RWPE2 (cell line): Measurements from ENCODE around the gene WWOX.

Experiments used
- ATAC-seq: fragments of 200-7000 bp; cut with Tn5 transposase; 3 replicates; pipeline ENCODE4 v1.9.1; 2021; ENCODE audit warnings: low read depth
- DNase-seq: peaks from one replicate; pipeline ENCODE4 v3.0.0-alpha.2; 2020; ENCODE audit warnings: low spot score
- H3K27ac ChIP-seq: fragments of 450-650 bp; 2 replicates; pipeline ENCODE4 v1.5.1; 2017; ENCODE audit warnings: mild to moderate bottlenecking; ENCODE audit not compliant: poor library complexity, severe bottlenecking
- H3K27me3 ChIP-seq: fragments of 250-450 bp; sonication (Bioruptor Pico); 2 replicates; pipeline ENCODE4 v1.5.1; 2021; ENCODE audit warnings: mild to moderate bottlenecking, moderate library complexity; ENCODE audit not compliant: insufficient read depth, poor library complexity, severe bottlenecking
- H3K36me3 ChIP-seq: fragments of 250-450 bp; sonication (Bioruptor Pico); 2 replicates; pipeline ENCODE4 v1.5.1; 2020; ENCODE audit warnings: low read depth, mild to moderate bottlenecking, moderate library complexity
- H3K4me1 ChIP-seq: fragments of 250-450 bp; sonication (Bioruptor Pico); 2 replicates; pipeline ENCODE4 v1.5.1; 2021; ENCODE audit warnings: mild to moderate bottlenecking, moderate library complexity; ENCODE audit not compliant: insufficient read depth, poor library complexity, severe bottlenecking
- H3K4me3 ChIP-seq: fragments of 250-450 bp; sonication (Bioruptor Pico); 2 replicates; pipeline ENCODE4 v1.5.1; 2021; ENCODE audit warnings: mild to moderate bottlenecking, moderate library complexity; ENCODE audit not compliant: severe bottlenecking
- H3K9me3 ChIP-seq: fragments of 250-450 bp; sonication (Bioruptor Pico); 2 replicates; pipeline ENCODE4 v1.5.1; 2021; ENCODE audit warnings: mild to moderate bottlenecking, moderate library complexity; ENCODE audit not compliant: severe bottlenecking
- CTCF ChIP-seq: fragments of 450-650 bp; IDR thresholded peaks from one replicate; pipeline ENCODE4 v1.5.1; 2017; ENCODE audit warnings: mild to moderate bottlenecking, moderate library complexity; ENCODE audit not compliant: poor library complexity, severe bottlenecking

Gene WWOX

GRCh38 chr16:78291604-78292003, 192.2 kb downstream of the WWOX start:
- H3K4me3 ChIP-seq, result no peak overlapping the region
- no peak for ATAC-seq
- no peak for TF ChIP-seq CTCF
- H3K9me3 ChIP-seq, result no peaks in the 10 kb centered on the region
- H3K4me1 ChIP-seq, result no peaks in the 10 kb centered on the region
- no peaks in the 10 kb centered on the region for H3K36me3 ChIP-seq
- no peak overlapping the region for H3K27ac ChIP-seq
- no peak for DNase-seq
- no peaks in the 10 kb centered on the region for H3K27me3 ChIP-seq

- no peaks in the 10 kb centered on the region for H3K4me1 ChIP-seq
Measured at GRCh38 chr16:78292086-78292843, 192.8 kb downstream of the WWOX start.

GRCh38 chr16:78292844-78293380, 193.5 kb downstream of the WWOX start:
- no peak for ATAC-seq
- DNase-seq, result no peak
- Histone ChIP-seq H3K27me3 (no peaks in the 10 kb centered on the region), H3K36me3 (no peaks in the 10 kb centered on the region), H3K9me3 (no peaks in the 10 kb centered on the region), H3K4me1 (no peaks in the 10 kb centered on the region), H3K27ac (no peak overlapping the region), H3K4me3 (no peak overlapping the region)
- no peak for TF ChIP-seq CTCF

More at GRCh38 chr16:78292086-78292843, 192.8 kb downstream of the WWOX start:
- no peaks in the 10 kb centered on the region for H3K9me3 ChIP-seq
- no peaks in the 10 kb centered on the region for H3K36me3 ChIP-seq
- no peak overlapping the region for H3K27ac ChIP-seq
- DNase-seq, result no peak
- H3K4me3 ChIP-seq, result no peak overlapping the region
- no peaks in the 10 kb centered on the region for H3K27me3 ChIP-seq
- TF ChIP-seq CTCF, result no peak
- no peak for ATAC-seq

GRCh38 chr16:78294538-78295225, 195.2 kb downstream of the WWOX start:
- Histone ChIP-seq H3K9me3 (no peaks in the 10 kb centered on the region), H3K27ac (no peak overlapping the region), H3K36me3 (no peaks in the 10 kb centered on the region), H3K4me3 (no peak overlapping the region), H3K4me1 (no peaks in the 10 kb centered on the region), H3K27me3 (no peaks in the 10 kb centered on the region)
- no peak for TF ChIP-seq CTCF
- ATAC-seq (no peak), DNase-seq (no peak)
